HCT116 (cell line): ENCODE data around the gene PRKCH. TPM values are rescaled to one million over a fixed set of nuclear protein-coding genes. Genes with fewer than 3 reads are reported as not detected.

Source experiments
- ATAC-seq: fragments of 200-7000 bp; cut with Tn5 transposase; 2 replicates; pipeline ENCODE4 v1.9.1; 2020; ENCODE audit warnings: mild to moderate bottlenecking, moderate library complexity
- BruUV-seq: library from RNA; stranded (reverse); fragments of 400-500 nt; replicated peaks from 2 replicates; lab custom pipeline; 2021; lab: Mats Ljungman, UMichigan
- CTCF ChIA-PET: fragments of 300-600 bp; sonication (Branson Sonifier 250); formaldehyde crosslinking; loops from one replicate; lab custom pipeline; 2021; ENCODE audit warnings: antibody characterized with exemption; lab: Charles Lee
- POLR2A ChIA-PET: fragments of 300-600, 350-600 bp; sonication (Branson Sonifier 250); formaldehyde crosslinking; loops from one replicate; lab custom pipeline; 2021; ENCODE audit warnings: antibody characterized with exemption; lab: Charles Lee
- RAD21 ChIA-PET, 2 experiments: fragments of 300-600 bp; sonication (Branson Sonifier 250); formaldehyde crosslinking; loops; one replicate each; lab custom pipeline; 2023; ENCODE audit warnings: low total read pairs in 2 of 2; ENCODE audit not compliant: uncharacterized antibody in 2 of 2, unreplicated experiment in 2 of 2, low non-redundant PET in 1 of 2; lab: Charles Lee
- DNase-seq: peaks from one replicate; pipeline ENCODE4 v3.0.0-alpha.2; 2010; ENCODE audit warnings: low read depth, low spot score
- H2AFZ ChIP-seq: fragments of 200-600 bp; shearing (Covaris generic), sonication (generic); 2 replicates; pipeline ENCODE4 v1.6.1; 2017; ENCODE audit warnings: low read depth, mixed run types, mixed read lengths, antibody characterized with exemption, low read length; ENCODE audit not compliant: poor library complexity, severe bottlenecking
- H3K27ac ChIP-seq: 2 replicates; pipeline ENCODE4 v1.5.1; 2012; ENCODE audit warnings: low read depth, low read length
- H3K27me3 ChIP-seq: fragments of 200-600 bp; sonication (generic); 2 replicates; pipeline ENCODE4 v1.6.1; 2016; ENCODE audit warnings: mixed run types, low read length, mixed read lengths; ENCODE audit not compliant: insufficient read depth
- H3K36me3 ChIP-seq, 2 experiments: fragments of 200-500 bp in 1 of 2; fragments of 200-600 bp in 1 of 2; sonication (Bioruptor generic) in 1 of 2; sonication (generic) in 1 of 2; 2 replicates each; pipeline versions ENCODE4 v1.5.1 to v1.6.1; 2014 to 2016; ENCODE audit warnings: low read length in 2 of 2, inconsistent platforms in 1 of 2, mixed read lengths in 1 of 2, mixed run types in 1 of 2; ENCODE audit not compliant: insufficient read depth in 2 of 2, control insufficient read depth in 1 of 2
- H3K4me1 ChIP-seq, 2 experiments: fragments of 200-600 bp in 1 of 2; sonication (generic) in 1 of 2; 2 replicates each; pipeline versions ENCODE4 v1.5.1 to v1.6.1; 2012 to 2017; ENCODE audit warnings: low read length in 2 of 2, inconsistent platforms in 1 of 2, mild to moderate bottlenecking in 1 of 2, mixed read lengths in 1 of 2, mixed run types in 1 of 2, moderate library complexity in 1 of 2; ENCODE audit not compliant: insufficient read depth in 2 of 2, control insufficient read depth in 1 of 2
- H3K4me2 ChIP-seq: fragments of 200-600 bp; sonication (generic); 2 replicates; pipeline ENCODE4 v1.6.1; 2017; ENCODE audit warnings: mixed run types, low read length, mixed read lengths
- H3K4me3 ChIP-seq, 2 experiments: fragments of 200-600 bp in 1 of 2; sonication (generic) in 1 of 2; replicated peaks in 1 of 2; 2 replicates each; pipeline ENCODE4 v1.5.1; 2011 to 2016; ENCODE audit warnings: low read length in 2 of 2, control low read depth in 1 of 2, low read depth in 1 of 2, mild to moderate bottlenecking in 1 of 2, mixed read lengths in 1 of 2, mixed run types in 1 of 2
- H3K79me2 ChIP-seq: fragments of 200-600 bp; sonication (generic); 2 replicates; pipeline ENCODE4 v1.6.1; 2017; ENCODE audit warnings: mild to moderate bottlenecking, mixed run types, low read length, moderate library complexity, mixed read lengths; ENCODE audit not compliant: insufficient read depth
- H3K9ac ChIP-seq: fragments of 200-600 bp; sonication (generic); 2 replicates; pipeline ENCODE4 v1.6.1; 2016; ENCODE audit warnings: low read length, mixed read lengths
- H3K9me2 ChIP-seq: fragments of 200-600 bp; sonication (generic), shearing (Covaris generic); 2 replicates; pipeline ENCODE4 v1.6.1; 2017; ENCODE audit warnings: mixed run types, mild to moderate bottlenecking, moderate library complexity; ENCODE audit not compliant: insufficient read depth
- H3K9me3 ChIP-seq, 2 experiments: fragments of 200-500 bp in 1 of 2; fragments of 200-600 bp in 1 of 2; sonication (Bioruptor generic) in 1 of 2; sonication (generic) in 1 of 2; 2 replicates each; pipeline ENCODE4 v1.6.1; 2014 to 2017; ENCODE audit warnings: low read length in 2 of 2, mixed read lengths in 2 of 2, inconsistent platforms in 1 of 2, low read depth in 1 of 2, mild to moderate bottlenecking in 1 of 2, mixed run types in 1 of 2, moderate library complexity in 1 of 2; ENCODE audit not compliant: control insufficient read depth in 1 of 2, insufficient read depth in 1 of 2
- H4K20me1 ChIP-seq: fragments of 200-600 bp; sonication (generic), shearing (Covaris generic); 2 replicates; pipeline ENCODE4 v1.6.1; 2017; ENCODE audit warnings: mixed run types, mild to moderate bottlenecking, moderate library complexity; ENCODE audit not compliant: insufficient read depth
- ATF3 ChIP-seq: IDR thresholded peaks from 2 replicates; pipeline ENCODE4 v1.6.1; 2012
- CBX3 ChIP-seq: IDR thresholded peaks from 2 replicates; pipeline ENCODE4 v1.6.1; 2012; ENCODE audit warnings: low read depth
- CEBPB ChIP-seq: IDR thresholded peaks from 2 replicates; pipeline ENCODE4 v1.6.1; 2012; ENCODE audit warnings: low read depth
- JUND ChIP-seq: IDR thresholded peaks from 2 replicates; pipeline ENCODE4 v1.6.1; 2012
- MAX ChIP-seq: IDR thresholded peaks from 2 replicates; pipeline ENCODE4 v1.6.1; 2012
- RAD21 ChIP-seq: IDR thresholded peaks from 2 replicates; pipeline ENCODE4 v1.6.1; 2012; ENCODE audit warnings: low read depth, mild to moderate bottlenecking
- SP1 ChIP-seq: IDR thresholded peaks from 2 replicates; pipeline ENCODE4 v1.6.1; 2012; ENCODE audit warnings: low read depth
- SRF ChIP-seq: IDR thresholded peaks from 2 replicates; pipeline ENCODE4 v1.6.1; 2012; ENCODE audit warnings: low read depth
- TCF7L2 ChIP-seq: IDR thresholded peaks from 2 replicates; pipeline ENCODE4 v1.7.0; 2011; ENCODE audit warnings: borderline replicate concordance, inconsistent platforms; ENCODE audit not compliant: insufficient read depth, insufficient read length; ENCODE audit errors: extremely low read depth
- YY1 ChIP-seq: IDR thresholded peaks from 2 replicates; pipeline ENCODE4 v1.6.1; 2011; ENCODE audit warnings: low read length, low read depth, moderate library complexity, mild to moderate bottlenecking; ENCODE audit not compliant: insufficient replicate concordance; ENCODE audit errors: extremely low read depth
- intact Hi-C: fragments of 100-400 bp; cut with micrococcal nuclease; formaldehyde crosslinking; loops from 2 replicates; pipeline ENCODE4 v1.10.0; 2022
- total RNA-seq: library from RNA; stranded (reverse); gene quantifications from one replicate; pipeline ENCODE4 v1.2.1, GENCODE V29; 2021; ENCODE audit not compliant: unreplicated experiment
- TF ChIP-seq, protein P1 (sequence below), 3 experiments: fragments of 200-600 bp in 1 of 3; sonication (generic) in 1 of 3; IDR thresholded peaks in 2 of 3; conservative IDR thresholded peaks in 1 of 3; 2 replicates each; pipeline ENCODE4 v1.5.1; 2012 to 2017; ENCODE audit warnings: low read depth in 2 of 3, low read length in 2 of 3, antibody characterized with exemption in 1 of 3, borderline replicate concordance in 1 of 3, control low read depth in 1 of 3, mild to moderate bottlenecking in 1 of 3, mixed read lengths in 1 of 3, mixed run types in 1 of 3, moderate library complexity in 1 of 3; ENCODE audit not compliant: insufficient read depth in 1 of 3

PRKCH gene
- total RNA-seq, 1 experiment from 2014 or later, result 16.6 TPM

- intact Hi-C loops, result no loop called here
- H2AFZ ChIP-seq, result no peak overlapping the region
- no peaks in the 10 kb centered on the region for H3K27me3 ChIP-seq
- H4K20me1 ChIP-seq, result no peaks in the 10 kb centered on the region
- ChIA-PET RAD21 (no interaction called here), POLR2A (no interaction called here), CTCF (no interaction called here)
- BruUV-seq, result no TSS peak
- H3K27ac ChIP-seq, result no peak overlapping the region
- no peak overlapping the region for H3K4me3 ChIP-seq
- no peak for ATAC-seq
- peaks cover 21 to 24% of the 10 kb centered on the region in 2 experiments for H3K4me1 ChIP-seq
- no peak overlapping the region for H3K9ac ChIP-seq
- no peak for DNase-seq
- H3K9me2 ChIP-seq, result no peaks in the 10 kb centered on the region
- H3K36me3 ChIP-seq, result no peaks in the 10 kb centered on the region
- no peaks in the 10 kb centered on the region for H3K79me2 ChIP-seq
- H3K4me2 ChIP-seq, result no peak overlapping the region
- H3K9me3 ChIP-seq, result no peaks in the 10 kb centered on the region
- TF ChIP-seq MAX, result no peak
- TF ChIP-seq ATF3, result no peak
- TF ChIP-seq CBX3, result no peak
- no peak for TF ChIP-seq SP1
- TF ChIP-seq SRF, result no peak
- TF ChIP-seq YY1, result no peak
- TF ChIP-seq JUND, result no peak
- TF ChIP-seq RAD21, result no peak
- no peak for TF ChIP-seq CEBPB
- TF ChIP-seq, protein P1, sequence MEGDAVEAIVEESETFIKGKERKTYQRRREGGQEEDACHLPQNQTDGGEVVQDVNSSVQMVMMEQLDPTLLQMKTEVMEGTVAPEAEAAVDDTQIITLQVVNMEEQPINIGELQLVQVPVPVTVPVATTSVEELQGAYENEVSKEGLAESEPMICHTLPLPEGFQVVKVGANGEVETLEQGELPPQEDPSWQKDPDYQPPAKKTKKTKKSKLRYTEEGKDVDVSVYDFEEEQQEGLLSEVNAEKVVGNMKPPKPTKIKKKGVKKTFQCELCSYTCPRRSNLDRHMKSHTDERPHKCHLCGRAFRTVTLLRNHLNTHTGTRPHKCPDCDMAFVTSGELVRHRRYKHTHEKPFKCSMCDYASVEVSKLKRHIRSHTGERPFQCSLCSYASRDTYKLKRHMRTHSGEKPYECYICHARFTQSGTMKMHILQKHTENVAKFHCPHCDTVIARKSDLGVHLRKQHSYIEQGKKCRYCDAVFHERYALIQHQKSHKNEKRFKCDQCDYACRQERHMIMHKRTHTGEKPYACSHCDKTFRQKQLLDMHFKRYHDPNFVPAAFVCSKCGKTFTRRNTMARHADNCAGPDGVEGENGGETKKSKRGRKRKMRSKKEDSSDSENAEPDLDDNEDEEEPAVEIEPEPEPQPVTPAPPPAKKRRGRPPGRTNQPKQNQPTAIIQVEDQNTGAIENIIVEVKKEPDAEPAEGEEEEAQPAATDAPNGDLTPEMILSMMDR (IDR thresholded peaks at IDR 0.05 in 2 of 3, conservative IDR thresholded peaks at IDR 0.05 in 1 of 3; ENCODE audit: borderline replicate concordance in 1 of 3, insufficient read depth in 1 of 3, low read depth in 2 of 3, low read length in 2 of 3), result no peak
- no peak for TF ChIP-seq TCF7L2
Observed at GRCh38 chr14:61483476-61483875, 162.1 kb downstream of the PRKCH start.
